ENCODE measurements around the gene TRIP4. TPM values are rescaled to one million over a fixed set of nuclear protein-coding genes. Genes with fewer than 3 reads are reported as not detected.
"Not testable (repeated sequence)": the region's sequence is repeated elsewhere in the genome, so short reads cannot be mapped to it uniquely, and the experiment has no call there.

The TRIP4 gene
- total RNA-seq, 4 donors from 2014 or later = 1.9 to 5.3 (median 3.4) TPM

DNA sequence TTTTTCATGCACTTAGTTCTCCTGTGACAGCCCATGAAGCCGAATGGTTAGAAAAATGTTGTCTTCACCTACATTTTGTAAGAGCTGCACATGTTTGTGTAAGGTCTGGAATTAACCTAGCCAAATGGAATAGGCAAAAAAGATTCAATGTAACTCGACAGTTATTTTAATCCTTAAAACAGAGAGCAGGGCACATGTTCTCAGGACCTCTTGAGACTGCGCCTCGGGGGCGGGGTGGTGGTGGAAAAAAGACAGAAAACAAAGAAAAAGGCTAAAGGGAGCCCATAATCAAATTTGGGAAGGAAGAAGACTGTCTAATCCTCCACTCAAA, 31.0 kb upstream of the TRIP4 start:
- Histone ChIP-seq H3K4me3 (peak overlapping the region; percentile 78 to 97 (median 92)), H3K27ac (peak overlapping the region; percentile 65 to 90 (median 80)), H3K4me1 (peaks cover 8 to 9% of the 10 kb centered on the region in 2 donors), H3K27me3 (no peaks in the 10 kb centered on the region), H3K36me3 (no peaks in the 10 kb centered on the region), H3K9me3 (no peaks in the 10 kb centered on the region)
- TF ChIP-seq, protein P1, sequence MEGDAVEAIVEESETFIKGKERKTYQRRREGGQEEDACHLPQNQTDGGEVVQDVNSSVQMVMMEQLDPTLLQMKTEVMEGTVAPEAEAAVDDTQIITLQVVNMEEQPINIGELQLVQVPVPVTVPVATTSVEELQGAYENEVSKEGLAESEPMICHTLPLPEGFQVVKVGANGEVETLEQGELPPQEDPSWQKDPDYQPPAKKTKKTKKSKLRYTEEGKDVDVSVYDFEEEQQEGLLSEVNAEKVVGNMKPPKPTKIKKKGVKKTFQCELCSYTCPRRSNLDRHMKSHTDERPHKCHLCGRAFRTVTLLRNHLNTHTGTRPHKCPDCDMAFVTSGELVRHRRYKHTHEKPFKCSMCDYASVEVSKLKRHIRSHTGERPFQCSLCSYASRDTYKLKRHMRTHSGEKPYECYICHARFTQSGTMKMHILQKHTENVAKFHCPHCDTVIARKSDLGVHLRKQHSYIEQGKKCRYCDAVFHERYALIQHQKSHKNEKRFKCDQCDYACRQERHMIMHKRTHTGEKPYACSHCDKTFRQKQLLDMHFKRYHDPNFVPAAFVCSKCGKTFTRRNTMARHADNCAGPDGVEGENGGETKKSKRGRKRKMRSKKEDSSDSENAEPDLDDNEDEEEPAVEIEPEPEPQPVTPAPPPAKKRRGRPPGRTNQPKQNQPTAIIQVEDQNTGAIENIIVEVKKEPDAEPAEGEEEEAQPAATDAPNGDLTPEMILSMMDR (IDR thresholded peaks at IDR 0.05 in 4 of 5, conservative IDR thresholded peaks at IDR 0.05 in 1 of 5) = peak in 1 of 5 experiments; percentile 19
- TF ChIP-seq POLR2A (IDR thresholded peaks at IDR 0.05) = no peak
- intact Hi-C loops (cut with DNase I; ENCODE audit: low total_unique reads) = loop anchor here (1.0 to 10.0 kb wide), 3 partner anchors 25 to 252 kb away; partner anchors contain the start of genes PCLAF and PPIB
- in situ Hi-C loops (cut with MboI; ENCODE audit: low sequenced_read_pairs in 4 of 4) = loop anchor here in 1 of 4 donors (25.0 kb wide), 1 partner anchor 144 kb away; no protein-coding TSS in a partner anchor
- ATAC-seq (no peak), DNase-seq (no peak)

DNA sequence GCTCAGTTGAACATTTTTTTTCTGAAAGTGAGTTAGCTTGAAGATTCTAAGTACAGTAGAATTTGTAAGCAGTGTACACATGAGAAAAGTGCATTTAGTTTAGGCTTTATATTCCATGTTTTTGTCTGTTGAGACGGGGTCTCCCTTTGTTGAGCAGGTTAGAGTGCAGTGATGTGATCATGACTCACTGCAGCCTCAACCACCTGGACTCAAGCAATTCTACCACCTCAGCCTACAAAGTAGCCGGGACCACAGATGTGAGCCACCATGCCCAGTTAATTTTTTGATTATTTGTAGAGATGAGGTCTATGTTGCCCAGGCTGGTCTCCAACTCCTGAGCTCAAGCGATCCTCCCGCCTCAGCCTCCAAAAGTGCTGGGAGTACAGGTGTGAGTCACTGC, 26.4 kb upstream of the TRIP4 start:
- intact Hi-C loops (cut with DNase I; ENCODE audit: low total_unique reads) (no loop called here), in situ Hi-C loops (cut with MboI; ENCODE audit: low sequenced_read_pairs in 4 of 4) (loop anchor here in 1 of 4 donors (25.0 kb wide), 1 partner anchor 149 kb away; no protein-coding TSS in a partner anchor)
- no peak for TF ChIP-seq POLR2A (IDR thresholded peaks at IDR 0.05)
- TF ChIP-seq, protein P1 (IDR thresholded peaks at IDR 0.05 in 4 of 5, conservative IDR thresholded peaks at IDR 0.05 in 1 of 5) = no peak
- no peaks in the 10 kb centered on the region for H3K9me3 ChIP-seq
- H3K4me3 ChIP-seq = no peak overlapping the region
- no peak overlapping the region for H3K27ac ChIP-seq
- DNase-seq = no peak
- no peak for ATAC-seq
- no peaks in the 10 kb centered on the region for H3K36me3 ChIP-seq
- H3K4me1 ChIP-seq = no peaks in the 10 kb centered on the region
- no peaks in the 10 kb centered on the region for H3K27me3 ChIP-seq

DNA sequence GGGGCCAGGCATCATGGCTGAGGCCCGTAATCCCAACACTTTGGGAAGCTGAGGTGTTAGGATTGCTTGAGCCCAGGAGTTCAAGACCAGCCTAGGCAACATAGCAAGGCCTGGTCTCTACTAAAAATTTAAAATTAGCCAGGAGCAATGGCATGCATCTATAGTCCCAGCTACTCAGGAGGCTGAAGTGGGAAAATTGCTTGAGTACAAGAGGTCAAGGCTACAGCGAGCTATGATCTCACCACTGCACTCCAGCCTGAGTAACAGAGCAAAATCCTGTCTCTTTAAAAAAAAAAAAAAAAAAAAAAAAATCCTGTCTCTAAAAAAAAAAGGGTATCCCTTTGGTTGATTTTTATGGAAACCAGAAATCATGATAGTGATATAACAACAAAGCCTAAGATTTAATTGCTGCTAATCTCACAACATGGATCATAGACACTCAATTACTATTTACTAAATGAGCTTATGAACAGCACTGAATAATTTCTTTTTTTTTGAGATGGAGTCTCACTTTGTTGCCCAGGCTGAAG, 18.5 kb upstream of the TRIP4 start:
- ATAC-seq (no peak), DNase-seq (no peak)
- no peak overlapping the region for H3K27ac ChIP-seq
- no peaks in the 10 kb centered on the region for H3K4me1 ChIP-seq
- in situ Hi-C loops (cut with MboI; ENCODE audit: low sequenced_read_pairs in 4 of 4) (loop anchor here in 1 of 4 donors (25.0 kb wide), 1 partner anchor 157 kb away; no protein-coding TSS in a partner anchor), intact Hi-C loops (cut with DNase I; ENCODE audit: low total_unique reads) (no loop called here)
- no peak for TF ChIP-seq POLR2A (IDR thresholded peaks at IDR 0.05)
- H3K36me3 ChIP-seq = no peaks in the 10 kb centered on the region
- no peaks in the 10 kb centered on the region for H3K27me3 ChIP-seq
- H3K9me3 ChIP-seq = no peaks in the 10 kb centered on the region
- H3K4me3 ChIP-seq = no peak overlapping the region

DNA sequence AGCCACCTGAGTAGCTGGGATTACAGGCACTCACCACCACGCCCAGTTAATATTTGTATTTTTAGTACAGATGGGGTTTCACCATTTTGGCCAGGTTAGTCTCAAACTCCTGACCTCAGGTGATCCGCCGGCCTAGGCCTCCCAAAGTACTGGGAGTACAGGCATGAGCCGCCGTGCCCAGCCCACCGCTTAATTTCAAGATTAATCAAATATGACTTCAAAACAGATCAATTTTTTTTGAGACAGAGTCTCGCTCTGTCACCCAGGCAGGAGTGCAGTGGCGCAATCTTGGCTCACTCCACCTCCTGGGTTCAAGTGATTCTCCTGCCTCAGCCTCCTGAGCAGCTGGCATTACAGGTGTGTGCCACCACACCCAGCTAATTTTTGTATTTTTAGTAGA, 16.3 kb upstream of the TRIP4 start:
- ATAC-seq; H3K36me3 ChIP-seq; H3K4me1 ChIP-seq; H3K9me3 ChIP-seq; H3K27me3 ChIP-seq; H3K4me3 ChIP-seq; DNase-seq; H3K27ac ChIP-seq; intact Hi-C loops (cut with DNase I; ENCODE audit: low total_unique reads): not testable (repeated sequence)
- in situ Hi-C loops (cut with MboI; ENCODE audit: low sequenced_read_pairs in 4 of 4) = loop anchor here in 1 of 4 donors (25.0 kb wide), 1 partner anchor 159 kb away; no protein-coding TSS in a partner anchor

DNA sequence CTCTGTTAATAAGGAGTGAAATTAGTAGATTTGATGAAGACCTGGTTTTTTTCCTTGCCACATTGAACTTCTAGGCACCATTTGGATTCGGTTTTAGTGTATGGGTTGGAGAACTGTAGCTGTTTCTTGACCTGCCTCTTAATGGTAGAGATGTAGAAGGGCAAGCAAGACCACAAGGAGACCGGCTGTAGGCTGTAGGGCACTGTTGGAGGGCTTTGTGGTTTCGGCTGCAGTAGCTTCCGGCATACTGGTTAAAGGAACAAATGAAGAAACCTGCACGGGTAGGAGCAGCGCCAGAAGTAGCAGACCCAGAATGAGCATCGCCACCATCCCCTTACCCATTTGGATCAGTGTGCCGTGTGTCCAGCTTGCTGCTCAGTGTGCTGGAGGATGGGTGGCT, 14.3 kb upstream of the TRIP4 start:
- intact Hi-C loops (cut with DNase I; ENCODE audit: low total_unique reads) (no loop called here), in situ Hi-C loops (cut with MboI; ENCODE audit: low sequenced_read_pairs in 4 of 4) (loop anchor here in 1 of 4 donors (25.0 kb wide), 1 partner anchor 161 kb away; no protein-coding TSS in a partner anchor)
- no peak overlapping the region for H3K27ac ChIP-seq
- no peak overlapping the region for H3K4me3 ChIP-seq
- no peaks in the 10 kb centered on the region for H3K36me3 ChIP-seq
- no peaks in the 10 kb centered on the region for H3K27me3 ChIP-seq
- ATAC-seq = no peak
- no peak for DNase-seq
- TF ChIP-seq, protein P1 (IDR thresholded peaks at IDR 0.05 in 4 of 5, conservative IDR thresholded peaks at IDR 0.05 in 1 of 5) = no peak
- no peak for TF ChIP-seq POLR2A (IDR thresholded peaks at IDR 0.05)
- no peaks in the 10 kb centered on the region for H3K9me3 ChIP-seq
- H3K4me1 ChIP-seq = peaks cover 0 to 4% of the 10 kb centered on the region in 2 donors

All from gastrocnemius medialis (tissue), 4 donors.